Measurements from ENCODE around the gene VAC14. TPM values are rescaled to one million over a fixed set of nuclear protein-coding genes. Genes with fewer than 3 reads are reported as not detected.
"Not testable (repeated sequence)": the region's sequence is repeated elsewhere in the genome, so short reads cannot be mapped to it uniquely, and the experiment has no call there.

Gene VAC14
- polyA plus RNA-seq (ENCODE audit: insufficient read length in 10 of 10): 10 to 100 TPM; 20.1 to 30.6 (median 23.4) TPM
- long read RNA-seq, donor 1, partial matches to known transcripts: 0 of 9 reads
- long read RNA-seq, donor 1, other reads (novel, unspliced or antisense): 0 of 9 reads
- long read RNA-seq, donor 2, partial matches to known transcripts: 0 of 5 reads
- long read RNA-seq, donor 2, other reads (novel, unspliced or antisense): 0 of 5 reads
- long read RNA-seq, donor 3: 0 reads
- long read RNA-seq, donor 4, partial matches to known transcripts: 0 of 7 reads
- long read RNA-seq, donor 4, other reads (novel, unspliced or antisense): 0 of 7 reads
- long read RNA-seq, donor 5, partial matches to known transcripts: 0 of 8 reads
- long read RNA-seq, donor 5, other reads (novel, unspliced or antisense): 0 of 8 reads
- long read RNA-seq, donor 6, transcript VAC14-212 (1 exons, 3,609 nt): major isoform, 5 of 10 reads
- long read RNA-seq, donor 6, partial matches to known transcripts: 0 of 10 reads
- long read RNA-seq, donor 6, other reads (novel, unspliced or antisense): 0 of 10 reads
- long read RNA-seq, donor 7, partial matches to known transcripts: 0 of 5 reads
- long read RNA-seq, donor 7, other reads (novel, unspliced or antisense): 0 of 5 reads
- long read RNA-seq, donor 8, partial matches to known transcripts: 0 of 2 reads
- long read RNA-seq, donor 8, other reads (novel, unspliced or antisense): 0 of 2 reads
- long read RNA-seq, donor 9: 0 reads

DNA sequence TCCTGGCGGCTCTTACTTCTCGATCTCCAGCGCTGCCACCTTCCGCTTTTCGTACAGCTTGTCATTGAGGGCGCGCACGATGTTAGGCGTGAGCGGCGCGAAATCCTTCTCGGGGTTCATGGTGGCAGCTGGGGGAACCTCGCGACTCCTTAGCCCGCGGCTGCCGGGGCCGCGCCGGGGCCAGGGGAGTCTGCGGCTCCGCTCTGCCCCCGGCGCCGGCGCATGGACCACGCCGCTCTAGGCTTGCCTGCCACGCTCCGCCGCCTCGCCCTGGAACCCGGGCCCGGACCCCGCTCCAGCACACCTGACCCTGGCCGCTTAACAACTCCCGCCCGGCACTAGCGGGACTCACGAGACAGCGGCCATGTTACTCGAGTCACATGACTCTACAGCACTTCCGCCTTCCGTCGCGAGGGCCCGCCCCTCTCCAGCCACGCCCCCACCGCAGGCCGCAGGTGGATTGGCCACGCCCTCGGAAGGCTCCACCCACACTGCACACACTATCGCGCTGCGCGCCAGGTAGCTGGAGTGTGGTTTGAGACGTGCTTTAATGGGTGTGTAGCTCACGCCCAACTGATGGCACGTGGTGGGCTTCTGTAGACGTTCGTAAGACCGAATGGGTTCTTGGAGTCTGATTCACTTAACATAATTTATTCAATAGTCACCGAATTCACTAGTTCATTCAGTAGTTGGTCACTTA, at the start of gene VAC14:
Gene VAC14 (minus strand): TSS at position 378 of the 700 bp plus-strand sequence. CDS start 258 bp downstream, at position 120.
- peak; percentile 70 to 93 (median 80) for DNase-seq

DNA sequence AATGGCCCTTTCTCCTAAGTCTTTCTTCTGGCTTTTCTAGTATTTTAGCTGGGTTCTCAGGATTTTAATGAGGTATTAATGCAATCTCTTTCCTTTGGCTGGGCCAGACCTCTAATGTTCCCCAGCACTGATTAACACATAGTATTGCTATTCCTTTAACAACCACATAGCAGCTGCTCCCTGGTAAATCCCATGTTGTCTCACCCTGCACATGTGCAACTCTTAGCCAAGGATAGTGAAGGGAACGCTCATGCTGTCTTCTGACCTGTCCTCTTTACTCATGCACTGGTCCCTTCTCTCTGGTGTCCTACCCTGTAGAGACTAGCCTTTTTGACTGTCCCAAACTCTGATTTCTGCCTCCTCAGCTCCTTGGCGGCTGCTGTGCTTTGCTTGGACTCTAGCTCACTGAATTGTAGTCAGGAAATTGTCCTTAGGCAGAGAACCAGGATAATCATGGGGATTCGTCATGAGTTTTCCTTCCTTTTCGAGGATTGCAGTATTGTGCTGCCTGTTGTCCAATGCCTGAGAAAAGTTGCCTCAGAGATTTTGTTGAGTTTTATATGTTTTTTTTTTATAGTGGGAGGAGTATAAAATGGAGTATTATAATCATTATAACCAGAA, 22.6 kb upstream of the VAC14 start:
- DNase-seq: not testable (repeated sequence)

DNA sequence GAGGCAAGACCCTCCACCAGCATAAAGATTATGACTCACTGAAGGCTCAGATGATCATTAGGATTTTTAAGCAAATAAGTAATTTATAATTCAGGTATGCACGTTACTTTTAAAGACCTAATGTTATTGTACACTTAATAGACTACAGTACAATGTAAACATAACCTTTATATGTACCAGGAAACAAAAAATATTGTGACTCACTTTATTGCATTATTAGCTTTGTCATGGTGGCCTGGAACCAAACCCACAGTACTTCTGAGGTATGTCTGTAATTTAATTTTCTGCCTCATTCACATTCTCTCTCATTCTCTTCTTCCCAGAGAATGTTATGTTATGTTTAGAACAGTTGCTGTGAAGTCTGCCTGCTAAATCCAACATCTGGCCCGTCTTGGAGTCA, 21.8 kb upstream of the VAC14 start:
- not testable (repeated sequence) for DNase-seq

DNA sequence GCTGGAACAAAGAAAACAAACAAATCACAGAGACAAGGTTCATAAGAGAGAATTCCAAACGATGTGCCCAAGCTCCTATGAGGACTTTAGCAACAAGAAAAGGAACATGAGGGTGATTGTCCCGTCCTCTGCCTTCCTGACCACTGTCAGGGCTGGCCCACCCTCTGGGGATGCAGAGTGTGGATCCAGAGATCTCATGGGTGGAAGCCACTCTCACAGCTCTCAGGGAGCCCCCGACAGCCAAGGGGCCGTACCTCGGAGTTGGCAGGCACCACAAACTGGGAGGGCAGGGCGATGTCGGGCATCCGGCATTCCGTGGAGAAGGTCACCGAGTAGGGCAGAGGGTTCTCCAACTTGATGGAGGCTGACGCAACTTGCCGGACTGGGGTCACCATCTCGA, 17.1 kb upstream of the VAC14 start:
- not testable (repeated sequence) for DNase-seq

DNA sequence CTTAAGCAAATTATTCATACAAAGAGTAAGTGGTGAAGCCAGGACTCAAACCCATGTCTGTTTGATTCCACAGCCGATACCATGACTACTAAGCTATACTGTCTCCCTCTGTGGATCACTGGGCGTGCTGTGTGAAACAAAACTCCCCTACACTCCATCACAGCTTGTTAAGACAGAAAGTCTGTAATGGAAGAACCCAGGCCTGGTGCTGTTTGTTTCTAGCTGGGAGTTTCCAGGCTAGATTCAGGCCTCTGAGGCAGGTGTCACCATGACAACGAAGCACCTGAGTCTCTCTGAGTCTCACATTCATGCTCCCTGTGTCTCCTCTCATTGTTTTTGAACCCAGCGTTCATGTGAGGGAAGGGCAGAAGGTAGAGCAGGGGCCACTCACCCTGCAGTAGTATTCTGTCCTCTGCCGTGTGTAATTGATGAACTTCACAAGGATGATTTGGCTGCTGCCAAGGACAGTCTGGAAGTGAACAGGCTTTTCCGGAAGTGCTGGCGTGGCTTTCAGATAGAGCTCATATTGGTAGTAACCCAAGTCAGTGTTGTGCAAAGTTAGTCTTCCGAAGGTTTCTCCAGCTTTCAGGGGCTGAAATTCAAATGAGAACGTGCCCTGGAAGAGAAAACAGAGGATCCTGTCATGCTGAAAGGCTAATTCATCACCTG, 8.6 kb upstream of the VAC14 start:
- no peak for DNase-seq

DNA sequence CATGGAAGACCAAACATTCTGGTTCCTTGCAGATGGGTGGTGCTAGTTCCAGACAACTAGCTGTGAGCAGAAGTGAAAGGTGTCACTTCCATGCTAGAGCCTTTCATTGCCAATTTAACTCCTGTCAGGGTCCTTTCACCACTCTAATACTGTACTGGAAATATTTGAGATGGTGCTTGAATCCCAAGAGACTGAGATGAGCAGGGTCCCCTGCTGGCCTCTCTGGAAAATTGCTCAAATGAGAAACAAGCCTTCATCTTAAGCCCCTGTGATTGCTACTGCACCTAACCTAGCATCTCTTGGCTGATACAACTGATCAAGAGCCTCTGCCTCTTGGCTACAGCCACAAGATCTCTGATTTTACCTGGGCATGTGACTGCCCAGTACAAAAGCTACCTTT, 7.4 kb upstream of the VAC14 start:
- no peak for DNase-seq

DNA sequence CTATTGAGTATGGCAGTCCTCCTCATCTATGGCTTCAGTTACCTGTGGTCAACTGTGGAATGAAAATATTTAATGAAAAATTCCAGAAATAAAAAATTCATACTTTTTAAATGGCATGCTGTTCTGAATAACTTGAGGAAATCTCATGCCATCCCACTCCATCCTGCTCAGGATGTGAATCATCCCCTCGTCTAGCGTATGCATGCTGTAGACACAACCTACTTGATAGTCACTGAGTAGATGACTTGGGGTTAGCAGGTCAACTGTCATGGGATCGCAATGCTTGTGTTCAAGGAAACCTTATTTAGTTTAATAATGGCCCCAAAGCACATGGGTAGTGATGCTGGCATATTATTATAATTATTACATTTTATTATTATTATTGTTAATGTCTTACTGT, 4.8 kb upstream of the VAC14 start:
- DNase-seq: peak in 1 of 3 donors; percentile 35

DNA sequence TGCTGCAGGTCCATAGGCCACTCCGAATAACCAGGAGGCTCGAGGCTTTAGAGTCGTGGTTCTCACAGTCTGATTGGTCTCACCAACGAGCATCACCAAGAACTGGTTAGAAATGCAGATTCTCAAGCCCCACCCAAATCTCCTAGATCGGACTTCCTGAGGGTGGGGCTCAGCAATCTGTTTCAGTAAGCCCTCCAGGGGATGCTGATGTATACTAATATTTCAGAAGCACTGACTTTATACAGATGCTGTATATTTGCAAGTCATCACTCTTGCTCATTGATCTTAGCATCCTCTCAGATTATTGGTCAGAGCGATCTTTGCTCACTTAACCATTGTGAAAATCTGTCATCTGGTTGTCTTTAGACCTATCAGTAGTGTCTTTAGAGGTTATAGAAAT, 4.4 kb upstream of the VAC14 start:
- no peak for DNase-seq

DNA sequence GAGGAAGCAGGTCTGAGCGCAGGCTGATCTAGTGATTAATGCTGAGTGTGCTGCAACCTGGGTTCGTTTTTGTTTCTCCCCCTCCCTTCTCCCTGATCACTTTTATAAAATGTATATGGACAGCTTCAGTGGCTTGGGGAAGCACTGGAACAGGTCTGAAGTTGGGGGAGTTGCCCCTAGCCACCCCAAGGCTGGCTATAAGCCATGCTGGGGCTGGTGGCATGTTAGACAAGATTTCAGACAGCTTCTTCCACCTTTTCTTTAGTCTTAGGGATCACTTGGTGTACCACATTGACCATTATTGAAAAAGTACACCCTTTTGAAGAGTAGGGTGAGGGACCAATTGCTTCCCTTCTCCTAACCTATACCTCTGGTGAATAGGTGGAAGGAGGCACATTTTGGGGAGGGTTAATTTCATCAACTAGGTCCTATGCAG, 3.8 kb upstream of the VAC14 start:
- DNase-seq: no peak

DNA sequence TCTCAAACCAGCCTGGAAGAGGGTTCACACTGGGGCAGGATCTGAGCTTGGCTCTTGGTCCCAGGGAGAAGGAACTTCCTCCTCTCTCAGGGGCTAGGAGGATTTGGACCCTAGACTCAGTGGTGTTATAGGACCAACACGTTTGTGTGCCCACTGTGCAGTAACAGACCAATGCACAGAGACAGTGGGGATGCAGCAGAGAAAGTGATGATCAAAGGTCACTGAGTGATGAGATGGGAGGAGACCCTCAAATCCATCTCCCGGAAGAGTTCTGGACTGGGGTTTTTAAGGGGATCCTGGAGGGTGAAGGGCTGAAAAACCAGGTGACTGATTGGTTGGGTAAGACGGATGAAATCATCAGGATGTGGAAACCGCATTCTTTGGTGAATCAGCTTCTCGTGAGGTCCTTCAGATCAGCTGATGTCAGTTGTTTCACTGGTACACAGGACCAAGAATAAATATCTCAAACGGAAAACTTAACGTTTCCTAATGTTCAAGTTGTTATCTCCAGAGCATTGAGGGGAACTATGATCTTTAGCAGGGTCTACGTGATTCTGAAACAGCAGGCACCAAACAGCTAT, 3.3 kb upstream of the VAC14 start:
- DNase-seq: peak in 1 of 3 donors; percentile 37

DNA sequence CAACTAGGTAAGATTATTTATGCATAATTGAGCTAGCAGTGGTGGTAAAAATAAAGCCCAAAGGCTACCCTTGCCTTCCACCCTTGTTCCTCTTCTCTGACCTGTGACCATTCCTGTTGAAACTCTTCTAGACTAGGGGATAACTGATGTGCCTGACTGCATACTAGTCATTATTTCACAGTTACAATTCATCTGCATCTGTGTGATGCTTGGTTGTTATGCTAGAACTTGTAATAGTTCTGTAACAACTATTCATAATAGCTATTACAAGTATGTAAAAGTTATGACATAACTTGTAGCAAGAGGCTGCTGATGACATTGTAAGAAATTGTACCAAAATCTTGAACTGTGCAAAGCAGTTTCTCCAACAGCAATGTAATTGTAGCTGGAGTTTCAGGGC, 2.4 kb upstream of the VAC14 start:
- no peak for DNase-seq

DNA sequence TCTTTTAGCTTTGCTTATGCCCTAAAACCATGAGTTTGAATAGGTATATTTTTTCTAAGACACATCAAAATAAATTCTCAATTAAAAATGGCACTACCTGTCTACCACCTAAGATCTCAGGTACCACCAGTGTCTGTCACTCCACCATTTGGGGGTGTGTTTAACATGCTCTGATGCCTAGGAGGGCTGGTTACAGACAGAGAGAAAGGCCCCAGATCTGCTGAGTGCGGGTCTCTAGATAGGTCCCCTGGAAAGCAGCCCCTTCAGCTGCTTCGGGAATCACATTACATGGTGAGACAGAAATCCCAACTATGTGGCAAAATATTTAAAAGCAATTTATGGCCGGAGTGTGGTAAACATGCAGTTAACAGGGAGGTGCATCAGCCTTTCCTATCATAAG, 653 bp upstream of the VAC14 start:
- DNase-seq: no peak

DNA sequence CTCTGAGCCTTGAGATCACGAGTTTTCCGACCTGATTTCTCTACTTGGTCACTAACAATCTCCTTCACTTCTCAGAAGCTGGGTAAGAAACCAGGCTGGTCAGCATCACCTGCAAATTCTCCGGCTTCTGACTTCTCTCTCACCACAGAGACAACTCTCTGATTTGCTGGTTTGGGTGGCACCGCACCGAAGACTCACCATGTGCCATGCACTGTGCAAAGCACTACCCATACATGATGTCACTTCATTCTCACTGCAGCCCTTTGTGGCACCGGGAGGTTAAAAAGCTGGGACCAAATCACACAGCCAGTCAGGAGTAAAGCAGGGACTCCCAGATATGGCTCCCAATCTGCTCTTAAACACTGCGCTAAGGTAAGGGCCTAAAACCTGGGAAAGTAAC, 647 bp downstream of the VAC14 start:
- DNase-seq: no peak

DNA sequence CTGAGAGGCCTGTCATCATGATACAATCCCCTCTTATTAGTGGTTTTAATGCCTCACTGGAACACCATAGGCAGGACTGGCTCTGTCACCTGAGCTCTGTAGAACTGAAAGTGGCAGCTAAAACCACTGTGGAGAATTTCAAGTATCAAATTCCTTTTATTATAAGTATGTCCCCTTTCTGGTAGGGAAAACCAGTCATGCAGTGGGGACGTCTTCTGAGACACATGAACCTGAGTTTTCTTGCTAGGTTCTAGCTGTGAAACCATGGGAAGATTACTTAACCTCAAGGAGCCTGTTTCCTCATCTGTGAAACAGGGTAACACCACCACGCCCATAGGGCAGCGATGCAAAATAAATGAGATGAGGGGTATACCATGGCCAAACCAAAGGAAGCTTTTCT, 4.7 kb downstream of the VAC14 start:
- no peak for DNase-seq

DNA sequence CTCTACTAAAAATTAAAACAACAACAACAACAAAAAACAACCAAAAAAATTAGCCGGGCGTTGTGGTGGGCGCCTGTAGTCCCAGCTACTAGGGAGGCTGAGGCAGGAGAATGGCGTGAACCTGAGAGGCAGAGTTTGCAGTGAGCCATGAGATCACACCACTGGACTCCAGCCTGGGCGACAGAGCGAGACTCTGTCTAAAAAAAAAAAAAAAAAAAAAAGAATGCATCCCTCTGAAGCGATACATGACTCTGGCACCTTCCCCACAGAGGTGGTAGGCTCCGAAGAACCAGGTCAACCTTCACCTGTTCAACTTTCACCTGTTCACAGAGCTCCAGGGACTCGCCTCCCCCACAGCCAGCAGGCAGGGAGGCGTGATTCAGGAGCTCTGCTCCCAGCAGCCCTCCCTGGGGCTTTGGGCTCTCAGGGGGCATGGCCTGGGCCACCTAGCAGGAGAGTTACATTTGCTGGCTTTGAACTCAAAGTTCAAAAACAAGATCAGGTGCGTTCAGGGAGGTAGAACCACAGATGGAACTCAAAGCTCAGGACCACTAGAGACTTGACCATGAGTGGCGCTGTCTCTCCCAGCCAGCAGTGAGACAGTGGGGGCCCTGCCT, 5.6 kb downstream of the VAC14 start:
- no peak for DNase-seq

DNA sequence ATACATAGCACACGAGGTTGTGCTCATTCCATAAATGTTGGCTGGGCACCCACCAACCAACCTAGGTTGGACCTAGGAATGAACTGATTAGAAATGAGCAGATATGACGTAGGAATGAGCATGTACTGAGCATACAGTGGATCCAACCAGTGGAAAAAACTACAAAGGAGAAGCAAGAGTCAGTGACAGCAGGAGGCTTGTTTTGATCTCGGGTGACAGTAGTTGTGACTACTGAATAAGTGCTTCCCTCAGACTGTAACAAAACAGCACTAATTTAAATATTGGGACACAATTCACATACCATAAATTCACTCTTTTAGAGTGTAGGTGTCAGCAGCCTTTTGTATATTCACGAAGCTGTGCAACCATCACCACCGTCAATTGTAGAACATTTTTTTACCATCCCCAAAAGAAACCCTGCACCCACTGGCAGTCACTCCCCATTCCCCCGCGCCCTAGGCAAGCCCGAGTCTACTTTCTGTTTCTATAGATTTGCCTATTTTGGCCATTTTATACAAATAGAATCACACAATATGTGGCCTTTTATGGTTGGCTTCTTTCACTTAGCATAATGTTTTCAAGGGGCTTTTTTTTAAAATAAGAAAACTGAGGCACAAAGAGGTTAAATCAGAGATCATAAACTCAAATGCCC, 7.0 kb downstream of the VAC14 start:
- DNase-seq: no peak

DNA sequence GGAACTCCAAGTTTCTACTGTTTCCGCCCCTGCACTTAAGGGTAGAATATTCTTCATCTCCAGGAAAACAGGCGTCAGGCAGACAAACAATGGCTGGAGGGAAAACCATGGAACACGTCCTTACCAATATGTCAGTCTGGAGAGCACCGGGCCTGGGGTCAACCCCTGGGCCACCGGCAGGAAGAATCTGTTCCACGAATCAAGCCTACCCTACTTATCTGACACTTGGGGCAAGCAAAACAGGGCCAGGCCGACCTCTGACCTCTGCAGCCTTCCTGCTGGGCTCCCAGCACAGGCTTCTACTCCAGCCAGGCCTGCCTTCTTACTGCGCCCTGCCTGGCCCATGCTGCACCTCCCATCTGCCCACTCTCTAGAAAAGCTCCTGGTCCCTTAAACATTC, 10.1 kb downstream of the VAC14 start:
- DNase-seq: no peak

DNA sequence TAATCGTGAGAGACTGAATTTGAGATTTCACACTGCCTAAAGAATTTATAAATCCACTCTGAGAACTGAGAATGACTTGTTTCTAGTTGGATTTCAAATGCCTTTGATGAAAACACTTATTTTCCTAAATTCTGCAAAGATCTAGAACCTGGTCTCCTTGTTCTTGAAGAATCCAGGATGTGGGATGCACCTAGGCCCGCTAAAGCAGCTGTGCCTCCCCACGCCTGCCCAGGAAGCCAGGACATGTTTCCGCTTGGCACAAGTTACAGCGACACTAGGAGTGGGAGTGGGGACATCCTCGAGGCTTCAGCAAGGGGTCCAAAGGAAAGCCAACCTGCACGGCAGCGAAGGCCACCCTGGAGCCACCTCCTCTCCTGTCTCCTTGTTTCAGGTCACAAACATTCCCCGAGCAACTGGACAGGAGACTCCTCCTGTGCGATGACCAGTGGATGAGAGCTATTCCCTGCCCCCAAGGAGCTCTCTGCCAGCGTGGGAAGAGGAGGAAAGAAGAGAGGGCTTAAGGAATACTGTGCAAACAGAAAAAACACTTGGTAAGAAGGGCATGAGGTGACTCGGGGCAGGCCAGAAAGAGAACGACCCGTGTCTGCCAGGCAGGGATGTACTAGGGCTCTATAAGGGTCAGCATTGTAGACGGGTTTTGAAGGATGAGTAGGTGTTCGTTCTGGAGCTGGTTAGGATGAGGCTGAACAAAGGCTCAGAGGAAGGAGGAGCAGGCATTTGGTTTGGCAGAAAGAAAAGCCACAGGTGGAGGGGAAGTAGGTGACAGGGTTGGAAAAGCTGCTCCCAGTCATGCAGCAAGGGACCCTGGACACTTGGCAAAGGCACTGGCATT, 11.1 kb downstream of the VAC14 start:
- DNase-seq: no peak

Measured in muscle of back (tissue), 13 donors.